Stimulated activated CD4-positive, alpha-beta T cell treated with anti-CD3 and anti-CD28 coated beads, Interleukin-2, amount 100 ng/mL, for 24 hours (primary cell): ENCODE measurements around the gene PDE8A.
"Not testable (repeated sequence)": the region's sequence is repeated elsewhere in the genome, so short reads cannot be mapped to it uniquely, and the experiment has no call there.

Source experiments
- DNase-seq, 2 donors: peaks; one replicate each; pipeline ENCODE4 v3.0.0-alpha.2; 2020

PDE8A gene

GRCh38 chr15:84962955-84963354, 18.7 kb upstream of the PDE8A start:
- no peak for DNase-seq

GRCh38 chr15:84967380-84967779, 14.3 kb upstream of the PDE8A start:
- DNase-seq, result no peak

- no peak for DNase-seq
Observed at GRCh38 chr15:84968301-84968700, 13.4 kb upstream of the PDE8A start.

- no peak for DNase-seq
Observed at GRCh38 chr15:84969257-84969656, 12.4 kb upstream of the PDE8A start.

- DNase-seq, result no peak
Observed at GRCh38 chr15:84970843-84971242, 10.8 kb upstream of the PDE8A start.

- no peak for DNase-seq
Observed at GRCh38 chr15:84973492-84974460, 7.9 kb upstream of the PDE8A start.

GRCh38 chr15:84975871-84976351, 5.7 kb upstream of the PDE8A start:
- no peak for DNase-seq

- no peak for DNase-seq
Observed at GRCh38 chr15:84976746-84977345, 4.8 kb upstream of the PDE8A start.

GRCh38 chr15:84979651-84980050, 2.0 kb upstream of the PDE8A start:
- DNase-seq, result no peak

- DNase-seq, result peak; percentile 85 to 87
Observed at GRCh38 chr15:84980196-84981053, 1.2 kb upstream of the PDE8A start.

- peak; percentile 95 to 96 for DNase-seq
Observed at GRCh38 chr15:84981054-84981710, 474 bp upstream of the PDE8A start.

- peak; percentile 57 to 63 for DNase-seq
Observed at GRCh38 chr15:84982301-84982920, 755 bp downstream of the PDE8A start.

GRCh38 chr15:84983294-84983693, 1.6 kb downstream of the PDE8A start:
- no peak for DNase-seq

GRCh38 chr15:84983711-84984110, 2.1 kb downstream of the PDE8A start:
- no peak for DNase-seq

- DNase-seq, result no peak
Observed at GRCh38 chr15:84985158-84985557, 3.5 kb downstream of the PDE8A start.

- DNase-seq, result not testable (repeated sequence)
Observed at GRCh38 chr15:84987351-84987750, 5.7 kb downstream of the PDE8A start.

GRCh38 chr15:84987949-84988624, 6.4 kb downstream of the PDE8A start:
- DNase-seq, result no peak

GRCh38 chr15:84988909-84989644, 7.4 kb downstream of the PDE8A start:
- no peak for DNase-seq

- DNase-seq, result no peak
Observed at GRCh38 chr15:84990507-84990906, 8.9 kb downstream of the PDE8A start.

GRCh38 chr15:84991014-84991712, 9.5 kb downstream of the PDE8A start:
- DNase-seq, result no peak
